HCT116 (cell line): ENCODE results near the gene ZNF93. TPM values are rescaled to one million over a fixed set of nuclear protein-coding genes. Genes with fewer than 3 reads are reported as not detected.

Source experiments
- ATAC-seq: fragments of 200-7000 bp; cut with Tn5 transposase; 2 replicates; pipeline ENCODE4 v1.9.1; 2020; ENCODE audit warnings: mild to moderate bottlenecking, moderate library complexity
- BruUV-seq: library from RNA; stranded (reverse); fragments of 400-500 nt; replicated peaks from 2 replicates; lab custom pipeline; 2021; lab: Mats Ljungman, UMichigan
- CTCF ChIA-PET: fragments of 300-600 bp; sonication (Branson Sonifier 250); formaldehyde crosslinking; loops from one replicate; lab custom pipeline; 2021; ENCODE audit warnings: antibody characterized with exemption; lab: Charles Lee
- POLR2A ChIA-PET: fragments of 300-600, 350-600 bp; sonication (Branson Sonifier 250); formaldehyde crosslinking; loops from one replicate; lab custom pipeline; 2021; ENCODE audit warnings: antibody characterized with exemption; lab: Charles Lee
- RAD21 ChIA-PET, 2 experiments: fragments of 300-600 bp; sonication (Branson Sonifier 250); formaldehyde crosslinking; loops; one replicate each; lab custom pipeline; 2023; ENCODE audit warnings: low total read pairs in 2 of 2; ENCODE audit not compliant: uncharacterized antibody in 2 of 2, unreplicated experiment in 2 of 2, low non-redundant PET in 1 of 2; lab: Charles Lee
- DNase-seq: peaks from one replicate; pipeline ENCODE4 v3.0.0-alpha.2; 2010; ENCODE audit warnings: low read depth, low spot score
- H2AFZ ChIP-seq: fragments of 200-600 bp; shearing (Covaris generic), sonication (generic); 2 replicates; pipeline ENCODE4 v1.6.1; 2017; ENCODE audit warnings: low read depth, mixed run types, mixed read lengths, antibody characterized with exemption, low read length; ENCODE audit not compliant: poor library complexity, severe bottlenecking
- H3K27ac ChIP-seq: 2 replicates; pipeline ENCODE4 v1.5.1; 2012; ENCODE audit warnings: low read depth, low read length
- H3K27me3 ChIP-seq: fragments of 200-600 bp; sonication (generic); 2 replicates; pipeline ENCODE4 v1.6.1; 2016; ENCODE audit warnings: mixed run types, low read length, mixed read lengths; ENCODE audit not compliant: insufficient read depth
- H3K36me3 ChIP-seq, 2 experiments: fragments of 200-500 bp in 1 of 2; fragments of 200-600 bp in 1 of 2; sonication (Bioruptor generic) in 1 of 2; sonication (generic) in 1 of 2; 2 replicates each; pipeline versions ENCODE4 v1.5.1 to v1.6.1; 2014 to 2016; ENCODE audit warnings: low read length in 2 of 2, inconsistent platforms in 1 of 2, mixed read lengths in 1 of 2, mixed run types in 1 of 2; ENCODE audit not compliant: insufficient read depth in 2 of 2, control insufficient read depth in 1 of 2
- H3K4me1 ChIP-seq, 2 experiments: fragments of 200-600 bp in 1 of 2; sonication (generic) in 1 of 2; 2 replicates each; pipeline versions ENCODE4 v1.5.1 to v1.6.1; 2012 to 2017; ENCODE audit warnings: low read length in 2 of 2, inconsistent platforms in 1 of 2, mild to moderate bottlenecking in 1 of 2, mixed read lengths in 1 of 2, mixed run types in 1 of 2, moderate library complexity in 1 of 2; ENCODE audit not compliant: insufficient read depth in 2 of 2, control insufficient read depth in 1 of 2
- H3K4me2 ChIP-seq: fragments of 200-600 bp; sonication (generic); 2 replicates; pipeline ENCODE4 v1.6.1; 2017; ENCODE audit warnings: mixed run types, low read length, mixed read lengths
- H3K4me3 ChIP-seq, 2 experiments: fragments of 200-600 bp in 1 of 2; sonication (generic) in 1 of 2; replicated peaks in 1 of 2; 2 replicates each; pipeline ENCODE4 v1.5.1; 2011 to 2016; ENCODE audit warnings: low read length in 2 of 2, control low read depth in 1 of 2, low read depth in 1 of 2, mild to moderate bottlenecking in 1 of 2, mixed read lengths in 1 of 2, mixed run types in 1 of 2
- H3K79me2 ChIP-seq: fragments of 200-600 bp; sonication (generic); 2 replicates; pipeline ENCODE4 v1.6.1; 2017; ENCODE audit warnings: mild to moderate bottlenecking, mixed run types, low read length, moderate library complexity, mixed read lengths; ENCODE audit not compliant: insufficient read depth
- H3K9ac ChIP-seq: fragments of 200-600 bp; sonication (generic); 2 replicates; pipeline ENCODE4 v1.6.1; 2016; ENCODE audit warnings: low read length, mixed read lengths
- H3K9me2 ChIP-seq: fragments of 200-600 bp; sonication (generic), shearing (Covaris generic); 2 replicates; pipeline ENCODE4 v1.6.1; 2017; ENCODE audit warnings: mixed run types, mild to moderate bottlenecking, moderate library complexity; ENCODE audit not compliant: insufficient read depth
- H3K9me3 ChIP-seq, 2 experiments: fragments of 200-500 bp in 1 of 2; fragments of 200-600 bp in 1 of 2; sonication (Bioruptor generic) in 1 of 2; sonication (generic) in 1 of 2; 2 replicates each; pipeline ENCODE4 v1.6.1; 2014 to 2017; ENCODE audit warnings: low read length in 2 of 2, mixed read lengths in 2 of 2, inconsistent platforms in 1 of 2, low read depth in 1 of 2, mild to moderate bottlenecking in 1 of 2, mixed run types in 1 of 2, moderate library complexity in 1 of 2; ENCODE audit not compliant: control insufficient read depth in 1 of 2, insufficient read depth in 1 of 2
- H4K20me1 ChIP-seq: fragments of 200-600 bp; sonication (generic), shearing (Covaris generic); 2 replicates; pipeline ENCODE4 v1.6.1; 2017; ENCODE audit warnings: mixed run types, mild to moderate bottlenecking, moderate library complexity; ENCODE audit not compliant: insufficient read depth
- CEBPB ChIP-seq: IDR thresholded peaks from 2 replicates; pipeline ENCODE4 v1.6.1; 2012; ENCODE audit warnings: low read depth
- POLR2A ChIP-seq: IDR thresholded peaks from 2 replicates; pipeline ENCODE4 v1.7.0; 2011; ENCODE audit warnings: borderline replicate concordance; ENCODE audit not compliant: insufficient read depth, insufficient read length; ENCODE audit errors: extremely low read depth
- POLR2AphosphoS5 ChIP-seq: IDR thresholded peaks from 2 replicates; pipeline ENCODE4 v1.6.1; 2011; ENCODE audit warnings: mild to moderate bottlenecking, low read depth, low read length, moderate library complexity
- RAD21 ChIP-seq: IDR thresholded peaks from 2 replicates; pipeline ENCODE4 v1.6.1; 2012; ENCODE audit warnings: low read depth, mild to moderate bottlenecking
- SIN3A ChIP-seq: IDR thresholded peaks from 2 replicates; pipeline ENCODE4 v1.6.1; 2012; ENCODE audit warnings: low read depth
- SP1 ChIP-seq: IDR thresholded peaks from 2 replicates; pipeline ENCODE4 v1.6.1; 2012; ENCODE audit warnings: low read depth
- SRF ChIP-seq: IDR thresholded peaks from 2 replicates; pipeline ENCODE4 v1.6.1; 2012; ENCODE audit warnings: low read depth
- YY1 ChIP-seq: IDR thresholded peaks from 2 replicates; pipeline ENCODE4 v1.6.1; 2011; ENCODE audit warnings: low read length, low read depth, moderate library complexity, mild to moderate bottlenecking; ENCODE audit not compliant: insufficient replicate concordance; ENCODE audit errors: extremely low read depth
- intact Hi-C: fragments of 100-400 bp; cut with micrococcal nuclease; formaldehyde crosslinking; loops from 2 replicates; pipeline ENCODE4 v1.10.0; 2022
- total RNA-seq: library from RNA; stranded (reverse); gene quantifications from one replicate; pipeline ENCODE4 v1.2.1, GENCODE V29; 2021; ENCODE audit not compliant: unreplicated experiment
- TF ChIP-seq, protein P1 (sequence below): IDR thresholded peaks from 2 replicates; pipeline ENCODE4 v1.6.1; 2012; ENCODE audit warnings: low read depth
- TF ChIP-seq, protein P2 (sequence below): IDR thresholded peaks from 2 replicates; pipeline ENCODE4 v1.6.1; 2012
- TF ChIP-seq, protein P3 (sequence below): IDR thresholded peaks from 2 replicates; pipeline ENCODE4 v1.6.1; 2011; ENCODE audit warnings: mild to moderate bottlenecking, low read length, moderate library complexity; ENCODE audit not compliant: insufficient replicate concordance; ENCODE audit errors: extremely low read depth
- TF ChIP-seq, protein P4 (sequence below): IDR thresholded peaks from 2 replicates; pipeline ENCODE4 v1.6.1; 2012

ZNF93 gene
- total RNA-seq, 1 experiment from 2014 or later: not detected

DNA sequence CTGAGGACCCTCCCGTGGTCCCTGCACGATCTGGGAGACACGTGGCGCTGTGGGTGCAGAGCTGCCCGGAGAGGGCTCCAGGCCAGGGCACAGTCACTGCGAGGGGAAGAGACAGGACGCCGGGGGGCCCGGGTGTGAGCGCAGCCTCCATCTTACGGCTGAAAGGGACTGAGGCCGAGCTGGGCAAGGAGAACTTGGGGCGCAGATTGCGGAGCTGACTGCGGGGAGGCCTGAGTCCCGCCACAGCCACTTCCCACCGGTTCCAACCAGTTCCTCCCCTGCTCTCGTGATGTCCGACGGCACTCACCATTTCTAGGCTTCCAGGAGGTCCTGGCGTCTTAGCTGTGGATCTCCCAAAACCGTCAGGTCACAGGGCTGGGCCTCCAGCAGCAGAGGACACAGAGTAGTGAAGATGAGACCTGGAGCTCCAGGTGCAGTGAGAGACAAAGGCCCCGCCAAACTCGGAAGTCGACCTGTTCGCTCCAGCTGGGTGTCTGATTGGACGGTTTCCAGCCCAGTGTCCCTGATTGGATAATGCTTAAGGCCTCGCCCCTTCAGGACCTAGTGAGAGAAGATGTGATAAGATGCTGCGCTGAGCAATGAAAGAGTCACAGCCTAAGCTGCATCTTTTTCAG lies 39.9 kb upstream of the ZNF93 start:
- no peak for ATAC-seq
- RAD21 ChIA-PET: no interaction called here
- no peaks in the 10 kb centered on the region for H3K79me2 ChIP-seq
- no peaks in the 10 kb centered on the region for H3K27me3 ChIP-seq
- TF ChIP-seq, protein P1, sequence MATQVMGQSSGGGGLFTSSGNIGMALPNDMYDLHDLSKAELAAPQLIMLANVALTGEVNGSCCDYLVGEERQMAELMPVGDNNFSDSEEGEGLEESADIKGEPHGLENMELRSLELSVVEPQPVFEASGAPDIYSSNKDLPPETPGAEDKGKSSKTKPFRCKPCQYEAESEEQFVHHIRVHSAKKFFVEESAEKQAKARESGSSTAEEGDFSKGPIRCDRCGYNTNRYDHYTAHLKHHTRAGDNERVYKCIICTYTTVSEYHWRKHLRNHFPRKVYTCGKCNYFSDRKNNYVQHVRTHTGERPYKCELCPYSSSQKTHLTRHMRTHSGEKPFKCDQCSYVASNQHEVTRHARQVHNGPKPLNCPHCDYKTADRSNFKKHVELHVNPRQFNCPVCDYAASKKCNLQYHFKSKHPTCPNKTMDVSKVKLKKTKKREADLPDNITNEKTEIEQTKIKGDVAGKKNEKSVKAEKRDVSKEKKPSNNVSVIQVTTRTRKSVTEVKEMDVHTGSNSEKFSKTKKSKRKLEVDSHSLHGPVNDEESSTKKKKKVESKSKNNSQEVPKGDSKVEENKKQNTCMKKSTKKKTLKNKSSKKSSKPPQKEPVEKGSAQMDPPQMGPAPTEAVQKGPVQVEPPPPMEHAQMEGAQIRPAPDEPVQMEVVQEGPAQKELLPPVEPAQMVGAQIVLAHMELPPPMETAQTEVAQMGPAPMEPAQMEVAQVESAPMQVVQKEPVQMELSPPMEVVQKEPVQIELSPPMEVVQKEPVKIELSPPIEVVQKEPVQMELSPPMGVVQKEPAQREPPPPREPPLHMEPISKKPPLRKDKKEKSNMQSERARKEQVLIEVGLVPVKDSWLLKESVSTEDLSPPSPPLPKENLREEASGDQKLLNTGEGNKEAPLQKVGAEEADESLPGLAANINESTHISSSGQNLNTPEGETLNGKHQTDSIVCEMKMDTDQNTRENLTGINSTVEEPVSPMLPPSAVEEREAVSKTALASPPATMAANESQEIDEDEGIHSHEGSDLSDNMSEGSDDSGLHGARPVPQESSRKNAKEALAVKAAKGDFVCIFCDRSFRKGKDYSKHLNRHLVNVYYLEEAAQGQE: no peak
- TF ChIP-seq, protein P2, sequence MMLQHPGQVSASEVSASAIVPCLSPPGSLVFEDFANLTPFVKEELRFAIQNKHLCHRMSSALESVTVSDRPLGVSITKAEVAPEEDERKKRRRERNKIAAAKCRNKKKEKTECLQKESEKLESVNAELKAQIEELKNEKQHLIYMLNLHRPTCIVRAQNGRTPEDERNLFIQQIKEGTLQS: no peak
- TF ChIP-seq SIN3A (no peak), POLR2AphosphoS5 (no peak), POLR2A (no peak), CEBPB (no peak), RAD21 (no peak), SP1 (no peak), YY1 (no peak), SRF (no peak)
- TF ChIP-seq, protein P3, sequence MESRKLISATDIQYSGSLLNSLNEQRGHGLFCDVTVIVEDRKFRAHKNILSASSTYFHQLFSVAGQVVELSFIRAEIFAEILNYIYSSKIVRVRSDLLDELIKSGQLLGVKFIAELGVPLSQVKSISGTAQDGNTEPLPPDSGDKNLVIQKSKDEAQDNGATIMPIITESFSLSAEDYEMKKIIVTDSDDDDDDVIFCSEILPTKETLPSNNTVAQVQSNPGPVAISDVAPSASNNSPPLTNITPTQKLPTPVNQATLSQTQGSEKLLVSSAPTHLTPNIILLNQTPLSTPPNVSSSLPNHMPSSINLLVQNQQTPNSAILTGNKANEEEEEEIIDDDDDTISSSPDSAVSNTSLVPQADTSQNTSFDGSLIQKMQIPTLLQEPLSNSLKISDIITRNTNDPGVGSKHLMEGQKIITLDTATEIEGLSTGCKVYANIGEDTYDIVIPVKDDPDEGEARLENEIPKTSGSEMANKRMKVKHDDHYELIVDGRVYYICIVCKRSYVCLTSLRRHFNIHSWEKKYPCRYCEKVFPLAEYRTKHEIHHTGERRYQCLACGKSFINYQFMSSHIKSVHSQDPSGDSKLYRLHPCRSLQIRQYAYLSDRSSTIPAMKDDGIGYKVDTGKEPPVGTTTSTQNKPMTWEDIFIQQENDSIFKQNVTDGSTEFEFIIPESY: no peak
- TF ChIP-seq, protein P4, sequence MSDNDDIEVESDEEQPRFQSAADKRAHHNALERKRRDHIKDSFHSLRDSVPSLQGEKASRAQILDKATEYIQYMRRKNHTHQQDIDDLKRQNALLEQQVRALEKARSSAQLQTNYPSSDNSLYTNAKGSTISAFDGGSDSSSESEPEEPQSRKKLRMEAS: no peak
- TF ChIP-seq, all 23 proteins: peak for 0
- Histone ChIP-seq H3K9ac (no peak overlapping the region), H3K4me1 (no peaks in the 10 kb centered on the region), H3K36me3 (no peaks in the 10 kb centered on the region), H3K9me3 (peaks cover 0 to 6% of the 10 kb centered on the region in 2 experiments; a peak in 2 of 4 replicates), H3K4me2 (no peak overlapping the region), H3K27ac (no peak overlapping the region), H4K20me1 (no peaks in the 10 kb centered on the region), H3K9me2 (no peaks in the 10 kb centered on the region), H3K4me3 (no peak overlapping the region), H2AFZ (no peak overlapping the region)
- DNase-seq: no peak
- intact Hi-C loops: no loop called here
- BruUV-seq: no TSS peak
- ChIA-PET CTCF (no interaction called here), POLR2A (no interaction called here)
